HepG2 (cell line): Measurements from ENCODE around the gene TFEB.

ENCODE experiments used
- CBX5 ChIP-seq: sonication (generic); formaldehyde crosslinking; IDR thresholded peaks from 2 replicates; pipeline ENCODE4 v1.4.0; 2020; ENCODE audit warnings: missing genetic modification reagents, borderline replicate concordance
- SP1 ChIP-seq, 2 experiments: fragments of 450-650 bp in 1 of 2; sonication (generic) in 1 of 2; formaldehyde crosslinking in 1 of 2; IDR thresholded peaks; 2 replicates each; pipeline versions ENCODE4 v1.4.0 to v1.6.1; 2016 to 2020; ENCODE audit warnings: missing genetic modification reagents in 1 of 2
- TCF12 ChIP-seq, 2 experiments: fragments of 450-650 bp in 1 of 2; sonication (generic) in 1 of 2; formaldehyde crosslinking in 1 of 2; IDR thresholded peaks; 2 replicates each; pipeline versions ENCODE4 v1.6.1 to v1.8.0; 2017 to 2022; ENCODE audit warnings: antibody characterized with exemption in 1 of 2, mild to moderate bottlenecking in 1 of 2, missing genetic modification reagents in 1 of 2, moderate library complexity in 1 of 2
- ZNF280D ChIP-seq: sonication (generic); formaldehyde crosslinking; IDR thresholded peaks from 2 replicates; pipeline ENCODE4 v1.5.1; 2020; ENCODE audit warnings: mild to moderate bottlenecking, missing genetic modification reagents
- ZNF572 ChIP-seq: sonication (generic); formaldehyde crosslinking; IDR thresholded peaks from 2 replicates; pipeline ENCODE4 v1.5.1; 2020; ENCODE audit warnings: mild to moderate bottlenecking, missing genetic modification reagents

DNA sequence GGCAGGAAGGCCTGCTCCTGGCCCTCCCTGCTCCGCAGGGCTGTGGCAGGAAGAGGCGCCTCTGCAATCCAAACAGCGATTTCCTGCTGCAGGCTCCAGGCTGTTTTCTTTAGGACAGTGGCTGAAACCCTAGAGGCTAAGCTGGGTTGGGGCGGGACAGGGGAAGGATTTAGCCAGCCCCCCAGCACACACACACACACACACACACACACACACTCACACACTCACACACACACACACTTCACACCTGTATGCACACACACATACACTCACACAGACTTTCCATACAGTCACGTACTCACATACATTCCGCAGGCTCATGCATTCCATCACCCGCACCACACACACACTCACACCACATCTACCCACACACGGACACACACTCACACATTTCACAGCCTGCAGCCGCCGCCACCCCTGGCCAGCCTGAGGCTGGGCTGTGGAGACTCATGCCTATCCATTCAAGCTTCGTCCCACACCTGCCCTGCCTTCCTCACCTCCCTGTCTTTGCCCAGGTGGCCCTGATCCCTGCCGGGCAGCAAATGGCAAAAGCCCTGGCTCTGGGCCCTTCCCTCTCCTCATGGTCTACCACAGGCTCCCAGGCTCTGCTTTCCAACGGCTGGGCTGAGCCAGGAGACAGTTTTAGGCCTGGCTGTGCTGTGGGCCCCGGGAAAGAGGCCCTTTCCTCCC lies 79.3 kb downstream of the TFEB start:
- TF ChIP-seq SP1 (IDR thresholded peaks at IDR 0.05) (no peak), SP1 (CRISPR knock-in tag; IDR thresholded peaks at IDR 0.05) (no peak), CBX5 (no peak), ZNF280D (CRISPR knock-in tag) (no peak), TCF12 (IDR thresholded peaks at IDR 0.05) (no peak), TCF12 (CRISPR knock-in tag; IDR thresholded peaks at IDR 0.05) (no peak), ZNF572 (CRISPR knock-in tag) (no peak)
